DND-41 (cell line): ENCODE data around the gene PPP1R15B.

ENCODE experiments used
- ATAC-seq: fragments of 200-7000 bp; cut with Tn5 transposase; 3 replicates; pipeline ENCODE4 v1.9.1; 2021; ENCODE audit warnings: low read depth; ENCODE audit not compliant: insufficient read depth
- DNase-seq: peaks from one replicate; pipeline ENCODE4 v3.0.0-alpha.2; 2020
- H2AFZ ChIP-seq: 2 replicates; pipeline ENCODE4 v1.6.0; 2012; ENCODE audit warnings: low read depth, low read length
- H3K27ac ChIP-seq: 2 replicates; pipeline ENCODE4 v1.5.1; 2012; ENCODE audit warnings: low read length, inconsistent platforms
- H3K27me3 ChIP-seq: fragments of 200-600 bp; sonication (generic); 2 replicates; pipeline ENCODE4 v1.6.0; 2012; ENCODE audit warnings: low read length, mild to moderate bottlenecking, inconsistent platforms; ENCODE audit not compliant: insufficient read depth, poor library complexity
- H3K36me3 ChIP-seq: 2 replicates; pipeline ENCODE4 v1.5.1; 2012; ENCODE audit warnings: low read length, inconsistent platforms; ENCODE audit not compliant: insufficient read depth
- H3K4me1 ChIP-seq: 2 replicates; pipeline ENCODE4 v1.5.1; 2012; ENCODE audit warnings: mild to moderate bottlenecking, low read length; ENCODE audit not compliant: insufficient read depth
- H3K4me2 ChIP-seq: 2 replicates; pipeline ENCODE4 v1.6.0; 2012; ENCODE audit warnings: mild to moderate bottlenecking, moderate library complexity, low read length, inconsistent platforms; ENCODE audit not compliant: insufficient read depth
- H3K4me3 ChIP-seq, 2 experiments: fragments of 200-600 bp in 1 of 2; shearing (Covaris generic) in 1 of 2; 2 replicates each; pipeline ENCODE4 v1.5.1; 2012 to 2016; ENCODE audit warnings: inconsistent platforms in 2 of 2, low read length in 2 of 2, mild to moderate bottlenecking in 2 of 2, low read depth in 1 of 2, moderate library complexity in 1 of 2
- H3K79me2 ChIP-seq: 2 replicates; pipeline ENCODE4 v1.6.0; 2012; ENCODE audit warnings: low read length, inconsistent platforms; ENCODE audit not compliant: insufficient read depth
- H3K9ac ChIP-seq: 2 replicates; pipeline ENCODE4 v1.6.0; 2012; ENCODE audit warnings: low read depth, mild to moderate bottlenecking, inconsistent platforms, low read length, moderate library complexity
- H3K9me3 ChIP-seq: 2 replicates; pipeline ENCODE4 v1.5.1; 2012; ENCODE audit warnings: low read length, moderate library complexity, mild to moderate bottlenecking, inconsistent platforms; ENCODE audit not compliant: insufficient read depth, severe bottlenecking
- H4K20me1 ChIP-seq: 2 replicates; pipeline ENCODE4 v1.6.0; 2012; ENCODE audit warnings: low read length; ENCODE audit not compliant: insufficient read depth
- EZH2 ChIP-seq: IDR thresholded peaks from 3 replicates; pipeline ENCODE4 v1.6.1; 2012; ENCODE audit warnings: borderline replicate concordance, low read depth, mild to moderate bottlenecking, moderate library complexity, low read length, inconsistent platforms; ENCODE audit not compliant: severe bottlenecking
- TF ChIP-seq, protein P1 (sequence below): IDR thresholded peaks from 2 replicates; pipeline ENCODE4 v1.5.1; 2012; ENCODE audit warnings: borderline replicate concordance, low read length, moderate library complexity, mild to moderate bottlenecking; ENCODE audit not compliant: poor library complexity, severe bottlenecking; ENCODE audit errors: extremely low read depth

The PPP1R15B gene

DNA sequence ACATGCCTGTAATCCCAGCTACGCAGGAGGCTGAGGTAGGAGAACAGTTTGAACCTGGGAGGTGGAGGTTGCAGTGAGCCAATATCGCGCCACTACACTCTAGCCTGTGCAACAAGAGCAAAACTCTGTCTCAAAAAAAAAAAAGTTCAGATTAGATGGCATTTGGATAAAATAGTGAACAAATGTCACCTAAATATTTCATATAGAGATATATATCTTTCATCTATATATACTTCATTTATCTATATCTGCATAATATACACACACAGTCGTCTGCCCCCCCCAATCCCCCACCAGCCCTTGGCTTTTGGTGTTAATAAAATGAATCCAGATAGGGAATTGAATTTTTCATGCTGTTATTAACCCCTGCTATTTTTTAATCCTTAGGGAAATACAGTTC is 5.0 kb downstream of the PPP1R15B start:
- Histone ChIP-seq H3K36me3 (peaks cover 94% of the 10 kb centered on the region), H3K4me1 (peaks cover 36% of the 10 kb centered on the region), H2AFZ (no peak overlapping the region), H3K4me3 (peak overlapping the region; percentile 79 to 90; a peak in 2 of 4 replicates), H3K9me3 (no peaks in the 10 kb centered on the region), H4K20me1 (peaks cover 85% of the 10 kb centered on the region), H3K27ac (no peak overlapping the region), H3K4me2 (peak overlapping the region; percentile 95), H3K9ac (peak overlapping the region; percentile 96), H3K79me2 (peaks cover 99% of the 10 kb centered on the region), H3K27me3 (no peaks in the 10 kb centered on the region)
- DNase-seq (no peak), ATAC-seq (no peak)
- no peak for TF ChIP-seq EZH2
- TF ChIP-seq, protein P1, sequence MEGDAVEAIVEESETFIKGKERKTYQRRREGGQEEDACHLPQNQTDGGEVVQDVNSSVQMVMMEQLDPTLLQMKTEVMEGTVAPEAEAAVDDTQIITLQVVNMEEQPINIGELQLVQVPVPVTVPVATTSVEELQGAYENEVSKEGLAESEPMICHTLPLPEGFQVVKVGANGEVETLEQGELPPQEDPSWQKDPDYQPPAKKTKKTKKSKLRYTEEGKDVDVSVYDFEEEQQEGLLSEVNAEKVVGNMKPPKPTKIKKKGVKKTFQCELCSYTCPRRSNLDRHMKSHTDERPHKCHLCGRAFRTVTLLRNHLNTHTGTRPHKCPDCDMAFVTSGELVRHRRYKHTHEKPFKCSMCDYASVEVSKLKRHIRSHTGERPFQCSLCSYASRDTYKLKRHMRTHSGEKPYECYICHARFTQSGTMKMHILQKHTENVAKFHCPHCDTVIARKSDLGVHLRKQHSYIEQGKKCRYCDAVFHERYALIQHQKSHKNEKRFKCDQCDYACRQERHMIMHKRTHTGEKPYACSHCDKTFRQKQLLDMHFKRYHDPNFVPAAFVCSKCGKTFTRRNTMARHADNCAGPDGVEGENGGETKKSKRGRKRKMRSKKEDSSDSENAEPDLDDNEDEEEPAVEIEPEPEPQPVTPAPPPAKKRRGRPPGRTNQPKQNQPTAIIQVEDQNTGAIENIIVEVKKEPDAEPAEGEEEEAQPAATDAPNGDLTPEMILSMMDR, result no peak

DNA sequence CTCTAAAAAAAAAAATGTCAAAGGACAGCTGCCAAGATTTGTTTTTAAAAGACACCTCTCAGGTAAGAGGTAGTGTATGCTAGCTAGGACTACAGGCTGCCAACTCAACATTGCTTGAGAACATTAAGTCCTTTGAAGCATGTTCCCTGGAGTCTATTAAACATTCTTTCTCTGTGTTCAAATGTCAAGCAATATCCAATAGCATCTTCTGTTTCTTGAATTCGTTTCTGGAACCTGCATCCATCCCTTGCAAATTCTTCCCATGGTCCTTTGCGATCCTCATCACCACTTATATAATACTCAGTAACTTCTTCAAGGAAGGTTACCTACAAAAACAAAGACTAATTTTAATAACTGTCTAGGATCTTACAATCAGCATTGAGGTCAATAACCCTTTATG is 5.6 kb downstream of the PPP1R15B start:
- peaks cover 36% of the 10 kb centered on the region for H3K4me1 ChIP-seq
- H3K4me3 ChIP-seq, result peak overlapping the region in 1 of 2 experiments; percentile 90; a peak in 2 of 4 replicates
- peaks cover 99% of the 10 kb centered on the region for H3K36me3 ChIP-seq
- H3K79me2 ChIP-seq, result peaks cover 98% of the 10 kb centered on the region
- H4K20me1 ChIP-seq, result peaks cover 87% of the 10 kb centered on the region
- DNase-seq, result no peak
- peak overlapping the region; percentile 95 for H3K4me2 ChIP-seq
- no peak for ATAC-seq
- H3K27ac ChIP-seq, result no peak overlapping the region
- no peaks in the 10 kb centered on the region for H3K27me3 ChIP-seq
- H3K9ac ChIP-seq, result no peak overlapping the region; the same call in 1 of the 2 replicates
- no peak overlapping the region for H2AFZ ChIP-seq
- no peaks in the 10 kb centered on the region for H3K9me3 ChIP-seq
- TF ChIP-seq EZH2, result no peak
- TF ChIP-seq, protein P1, result no peak

DNA sequence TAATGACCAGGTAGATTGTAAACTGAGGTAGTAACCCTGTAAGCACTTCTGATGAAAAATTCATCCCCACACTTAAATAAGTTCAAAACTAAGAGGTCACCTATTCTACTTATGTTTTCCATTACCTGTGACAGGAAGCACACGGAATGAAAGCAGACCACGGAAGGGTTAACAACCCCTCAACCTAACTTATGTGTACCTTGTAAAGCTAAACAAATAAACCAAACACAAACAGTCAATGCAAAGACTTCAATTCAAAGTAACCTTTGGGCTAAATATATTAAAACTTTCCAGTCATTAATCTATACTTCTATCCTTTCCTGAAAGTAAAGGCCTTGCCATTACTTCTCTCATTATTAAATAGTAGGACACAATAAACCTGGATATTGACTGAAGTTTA is 7.0 kb downstream of the PPP1R15B start:
- H3K27ac ChIP-seq, result no peak overlapping the region
- ATAC-seq, result no peak
- peaks cover 79% of the 10 kb centered on the region for H4K20me1 ChIP-seq
- peaks cover 36% of the 10 kb centered on the region for H3K4me1 ChIP-seq
- no peaks in the 10 kb centered on the region for H3K27me3 ChIP-seq
- H3K4me2 ChIP-seq, result peak overlapping the region; percentile 95
- no peaks in the 10 kb centered on the region for H3K9me3 ChIP-seq
- H3K4me3 ChIP-seq, result peak overlapping the region in 1 of 2 experiments; percentile 32; a peak in 1 of 4 replicates
- TF ChIP-seq EZH2, result no peak
- peaks cover 89% of the 10 kb centered on the region for H3K79me2 ChIP-seq
- peaks cover 99% of the 10 kb centered on the region for H3K36me3 ChIP-seq
- DNase-seq, result no peak
- H3K9ac ChIP-seq, result no peak overlapping the region
- no peak overlapping the region for H2AFZ ChIP-seq

DNA sequence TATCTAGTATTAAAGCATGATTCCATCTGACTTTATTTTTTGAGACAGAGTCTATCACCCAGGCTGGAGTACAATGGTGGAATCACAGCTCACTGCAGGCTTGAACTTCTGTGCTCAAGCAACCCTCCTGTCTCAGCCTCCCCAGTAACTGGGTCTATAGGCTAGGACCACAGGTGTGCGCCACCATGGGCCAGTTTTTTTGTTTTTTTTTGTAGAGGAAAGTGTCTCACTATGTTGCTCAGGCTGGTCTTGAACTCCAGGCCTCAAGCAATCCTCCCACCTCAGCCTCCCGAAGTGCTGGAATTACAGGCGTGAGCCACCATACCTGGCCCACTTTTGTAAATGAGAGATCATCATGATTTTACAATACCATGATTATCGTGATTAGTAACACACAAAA is 9.2 kb downstream of the PPP1R15B start:
- Histone ChIP-seq H3K27ac (no peak overlapping the region), H3K27me3 (no peaks in the 10 kb centered on the region), H3K79me2 (peaks cover 66% of the 10 kb centered on the region), H3K9ac (no peak overlapping the region), H2AFZ (no peak overlapping the region), H3K4me1 (peaks cover 33% of the 10 kb centered on the region), H3K9me3 (no peaks in the 10 kb centered on the region), H3K36me3 (peaks cover 99% of the 10 kb centered on the region), H4K20me1 (peaks cover 61% of the 10 kb centered on the region), H3K4me3 (no peak overlapping the region), H3K4me2 (no peak overlapping the region)
- TF ChIP-seq, protein P1, result no peak
- TF ChIP-seq EZH2, result no peak
- no peak for DNase-seq
- ATAC-seq, result no peak
